ENCODE measurements around the gene TSPO. TPM values are rescaled to one million over a fixed set of nuclear protein-coding genes. Genes with fewer than 3 reads are reported as not detected.

The TSPO gene
- total and polyA plus RNA-seq, 4 donors = 86.1 to 707 (median 284) TPM

- H3K36me3 ChIP-seq (ENCODE audit: control insufficient read depth in 4 of 4, insufficient read depth in 4 of 4, low read length in 4 of 4) = no peaks in the 10 kb centered on the region
- WGBS, 2 donors = 94 to 97% methylated on average over 26 of the region's 26 CpGs
- H3K9me3 ChIP-seq (ENCODE audit: control insufficient read depth in 4 of 4, insufficient read depth in 3 of 4, low read length in 3 of 4) = no peaks in the 10 kb centered on the region
- DNase-seq (no peak), ATAC-seq (ENCODE audit: insufficient read depth, low FRiP score) (no peak)
- H3K4me1 ChIP-seq (ENCODE audit: control insufficient read depth in 5 of 5, insufficient read depth in 5 of 5, low read length in 5 of 5) = peaks cover 0 to 11% (median 0%) of the 10 kb centered on the region in 5 donors
- H3K4me3 ChIP-seq = no peak overlapping the region
- no peak for TF ChIP-seq CTCF (IDR thresholded peaks at IDR 0.05; ENCODE audit: control extremely low read depth, extremely low read depth)
- no peak overlapping the region for H3K9ac ChIP-seq (ENCODE audit: insufficient read depth in 1 of 2, low read length in 2 of 2)
- H3K27ac ChIP-seq (ENCODE audit: low read depth in 1 of 2, low read length in 1 of 2) = no peak overlapping the region
- H3K27me3 ChIP-seq (ENCODE audit: control insufficient read depth in 3 of 3, insufficient read depth in 3 of 3, low read length in 2 of 3) = no peaks in the 10 kb centered on the region
Measured at GRCh38 chr22:43201486-43202219, 50.3 kb downstream of the TSPO start.

- Histone ChIP-seq H3K27me3 (ENCODE audit: control insufficient read depth in 3 of 3, insufficient read depth in 3 of 3, low read length in 2 of 3) (no peaks in the 10 kb centered on the region), H3K27ac (ENCODE audit: low read depth in 1 of 2, low read length in 1 of 2) (no peak overlapping the region), H3K4me1 (ENCODE audit: control insufficient read depth in 5 of 5, insufficient read depth in 5 of 5, low read length in 5 of 5) (peaks cover 0 to 9% (median 0%) of the 10 kb centered on the region in 5 donors), H3K9me3 (ENCODE audit: control insufficient read depth in 4 of 4, insufficient read depth in 3 of 4, low read length in 3 of 4) (no peaks in the 10 kb centered on the region), H3K4me3 (no peak overlapping the region), H3K36me3 (ENCODE audit: control insufficient read depth in 4 of 4, insufficient read depth in 4 of 4, low read length in 4 of 4) (no peaks in the 10 kb centered on the region), H3K9ac (ENCODE audit: insufficient read depth in 1 of 2, low read length in 2 of 2) (no peak overlapping the region)
- no peak for DNase-seq
- 94 to 95% methylated on average over 10 of the region's 10 CpGs for WGBS, 2 donors
- ATAC-seq (ENCODE audit: insufficient read depth, low FRiP score) = no peak
- no peak for TF ChIP-seq CTCF (IDR thresholded peaks at IDR 0.05; ENCODE audit: control extremely low read depth, extremely low read depth)
Measured at GRCh38 chr22:43202326-43202725, 51.0 kb downstream of the TSPO start.

- Histone ChIP-seq H3K4me3 (no peak overlapping the region), H3K27ac (ENCODE audit: low read depth in 1 of 2, low read length in 1 of 2) (no peak overlapping the region), H3K9me3 (ENCODE audit: control insufficient read depth in 4 of 4, insufficient read depth in 3 of 4, low read length in 3 of 4) (no peaks in the 10 kb centered on the region), H3K36me3 (ENCODE audit: control insufficient read depth in 4 of 4, insufficient read depth in 4 of 4, low read length in 4 of 4) (no peaks in the 10 kb centered on the region), H3K4me1 (ENCODE audit: control insufficient read depth in 5 of 5, insufficient read depth in 5 of 5, low read length in 5 of 5) (peaks cover 0 to 8% (median 0%) of the 10 kb centered on the region in 5 donors), H3K27me3 (ENCODE audit: control insufficient read depth in 3 of 3, insufficient read depth in 3 of 3, low read length in 2 of 3) (no peaks in the 10 kb centered on the region), H3K9ac (ENCODE audit: insufficient read depth in 1 of 2, low read length in 2 of 2) (no peak overlapping the region)
- no peak for TF ChIP-seq CTCF (IDR thresholded peaks at IDR 0.05; ENCODE audit: control extremely low read depth, extremely low read depth)
- no peak for DNase-seq
- no peak for ATAC-seq (ENCODE audit: insufficient read depth, low FRiP score)
- 81 to 83% methylated on average over 13 of the region's 13 CpGs for WGBS, 2 donors
Measured at GRCh38 chr22:43202756-43203410, 51.5 kb downstream of the TSPO start.
